Measurements from ENCODE around the gene AR.
"Not testable (repeated sequence)": the region's sequence is repeated elsewhere in the genome, so short reads cannot be mapped to it uniquely, and the experiment has no call there.

AR gene

GRCh38 chrX:67622053-67622585 is 78.3 kb downstream of the AR start:
- H3K36me3 Mint-ChIP-seq (ENCODE audit: low read depth) = no peaks in the 10 kb centered on the region
- no peak overlapping the region for H3K27ac Mint-ChIP-seq
- H3K4me1 Mint-ChIP-seq = no peaks in the 10 kb centered on the region
- no peak overlapping the region for H3K4me3 Mint-ChIP-seq
- DNase-seq = no peak
- H3K9me3 Mint-ChIP-seq = peaks cover 18% of the 10 kb centered on the region
- TF ChIP-seq, protein P1, sequence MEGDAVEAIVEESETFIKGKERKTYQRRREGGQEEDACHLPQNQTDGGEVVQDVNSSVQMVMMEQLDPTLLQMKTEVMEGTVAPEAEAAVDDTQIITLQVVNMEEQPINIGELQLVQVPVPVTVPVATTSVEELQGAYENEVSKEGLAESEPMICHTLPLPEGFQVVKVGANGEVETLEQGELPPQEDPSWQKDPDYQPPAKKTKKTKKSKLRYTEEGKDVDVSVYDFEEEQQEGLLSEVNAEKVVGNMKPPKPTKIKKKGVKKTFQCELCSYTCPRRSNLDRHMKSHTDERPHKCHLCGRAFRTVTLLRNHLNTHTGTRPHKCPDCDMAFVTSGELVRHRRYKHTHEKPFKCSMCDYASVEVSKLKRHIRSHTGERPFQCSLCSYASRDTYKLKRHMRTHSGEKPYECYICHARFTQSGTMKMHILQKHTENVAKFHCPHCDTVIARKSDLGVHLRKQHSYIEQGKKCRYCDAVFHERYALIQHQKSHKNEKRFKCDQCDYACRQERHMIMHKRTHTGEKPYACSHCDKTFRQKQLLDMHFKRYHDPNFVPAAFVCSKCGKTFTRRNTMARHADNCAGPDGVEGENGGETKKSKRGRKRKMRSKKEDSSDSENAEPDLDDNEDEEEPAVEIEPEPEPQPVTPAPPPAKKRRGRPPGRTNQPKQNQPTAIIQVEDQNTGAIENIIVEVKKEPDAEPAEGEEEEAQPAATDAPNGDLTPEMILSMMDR (IDR thresholded peaks at IDR 0.05) = no peak
- no peaks in the 10 kb centered on the region for H3K27me3 Mint-ChIP-seq (ENCODE audit: low read depth, poor library complexity)

DNA sequence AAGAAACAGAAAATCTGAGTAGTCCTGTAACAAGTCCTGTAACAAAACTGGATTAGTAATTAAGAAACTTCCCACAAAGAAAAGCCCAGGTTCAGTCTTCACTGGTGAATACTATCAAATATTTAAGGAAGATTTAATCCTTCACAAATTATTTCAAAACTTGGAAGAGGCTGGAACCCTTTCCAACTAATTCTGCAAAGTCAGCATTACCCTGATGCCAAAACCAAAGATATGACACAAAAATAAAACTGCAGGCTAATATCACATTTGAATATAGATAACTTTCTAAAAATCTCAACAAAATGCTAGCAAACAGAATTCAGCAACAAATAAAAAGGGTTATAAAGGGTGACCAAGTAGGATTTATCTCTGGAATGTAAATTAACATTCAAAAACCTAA is 80.5 kb downstream of the AR start:
- Mint-ChIP-seq H3K9me3 (peaks cover 24% of the 10 kb centered on the region), H3K4me3 (no peak overlapping the region), H3K27ac (no peak overlapping the region), H3K36me3 (ENCODE audit: low read depth) (no peaks in the 10 kb centered on the region), H3K27me3 (ENCODE audit: low read depth, poor library complexity) (no peaks in the 10 kb centered on the region), H3K4me1 (no peaks in the 10 kb centered on the region)
- TF ChIP-seq, protein P1 (IDR thresholded peaks at IDR 0.05) = no peak
- no peak for DNase-seq

DNA sequence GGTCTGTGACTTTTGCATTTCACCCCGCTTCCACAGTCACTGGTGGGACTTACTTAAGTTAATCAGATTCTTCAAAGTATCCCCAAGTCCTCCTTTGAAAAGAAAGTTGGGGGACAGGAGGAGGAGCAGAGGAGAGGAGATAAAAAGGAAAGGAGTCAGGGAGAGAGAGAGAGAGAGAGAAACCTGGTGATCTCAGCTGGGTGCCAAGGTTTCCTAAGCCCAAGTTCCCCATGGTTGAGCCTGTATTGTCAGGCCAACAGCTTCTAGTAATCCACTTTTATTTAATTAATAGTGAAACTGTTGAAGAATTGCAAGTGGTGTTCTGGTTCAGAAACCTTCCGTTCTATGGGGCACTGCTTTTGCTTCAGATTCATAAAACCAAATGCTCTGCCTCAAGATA is 91.6 kb downstream of the AR start:
- no peak overlapping the region for H3K4me3 Mint-ChIP-seq
- peaks cover 3% of the 10 kb centered on the region for H3K27me3 Mint-ChIP-seq (ENCODE audit: low read depth, poor library complexity)
- H3K27ac Mint-ChIP-seq = peak overlapping the region; percentile 63
- TF ChIP-seq, protein P1 (IDR thresholded peaks at IDR 0.05) = no peak
- H3K36me3 Mint-ChIP-seq (ENCODE audit: low read depth) = no peaks in the 10 kb centered on the region
- peaks cover 50% of the 10 kb centered on the region for H3K9me3 Mint-ChIP-seq
- H3K4me1 Mint-ChIP-seq = no peaks in the 10 kb centered on the region
- no peak for DNase-seq

DNA sequence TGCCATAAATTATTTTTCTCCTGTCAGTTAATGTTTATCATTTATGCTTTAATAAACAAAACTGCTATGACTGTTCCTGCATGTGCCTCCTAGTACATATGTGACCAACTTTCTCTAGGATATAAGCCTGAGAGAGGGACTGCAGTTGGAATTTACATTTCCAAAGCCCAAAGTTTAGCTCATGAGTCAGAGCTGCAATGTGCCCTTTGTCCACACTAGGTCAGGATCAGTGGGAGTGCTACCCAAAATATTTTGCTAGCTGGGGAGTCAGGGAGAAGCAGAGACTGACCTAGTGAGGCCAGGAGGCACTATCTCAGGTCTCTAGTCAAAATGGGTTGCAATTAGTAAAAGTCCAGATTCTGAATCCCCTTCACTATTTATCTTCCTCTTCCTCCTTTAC is 92.7 kb downstream of the AR start:
- no peak for DNase-seq
- Mint-ChIP-seq H3K36me3 (ENCODE audit: low read depth) (no peaks in the 10 kb centered on the region), H3K9me3 (peaks cover 49% of the 10 kb centered on the region), H3K27ac (no peak overlapping the region), H3K4me1 (no peaks in the 10 kb centered on the region), H3K4me3 (no peak overlapping the region), H3K27me3 (ENCODE audit: low read depth, poor library complexity) (peaks cover 3% of the 10 kb centered on the region)
- TF ChIP-seq, protein P1 (IDR thresholded peaks at IDR 0.05) = no peak

DNA sequence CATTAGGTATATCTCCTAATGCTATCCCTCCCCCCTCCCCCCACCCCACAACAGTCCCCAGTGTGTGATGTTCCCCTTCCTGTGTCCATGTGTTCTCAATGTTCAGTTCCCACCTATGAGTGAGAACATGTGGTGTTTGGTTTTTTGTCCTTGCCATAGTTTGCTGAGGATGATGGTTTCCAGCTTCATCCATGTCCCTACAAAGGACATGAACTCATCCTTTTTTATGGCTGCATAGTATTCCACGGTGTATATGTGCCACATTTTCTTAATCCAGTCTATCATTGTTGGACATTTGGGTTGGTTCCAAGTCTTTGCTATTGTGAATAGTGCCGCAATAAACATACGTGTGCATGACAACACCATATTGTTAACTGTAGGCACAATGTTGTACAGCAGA is 93.5 kb downstream of the AR start:
- not testable (repeated sequence) for H3K36me3 Mint-ChIP-seq (ENCODE audit: low read depth); H3K27me3 Mint-ChIP-seq (ENCODE audit: low read depth, poor library complexity); H3K4me1 Mint-ChIP-seq; H3K4me3 Mint-ChIP-seq; DNase-seq; H3K27ac Mint-ChIP-seq
- peaks cover 45% of the 10 kb centered on the region for H3K9me3 Mint-ChIP-seq

- peaks cover 2% of the 10 kb centered on the region for H3K27me3 Mint-ChIP-seq (ENCODE audit: low read depth, poor library complexity)
- H3K27ac Mint-ChIP-seq = no peak overlapping the region
- no peaks in the 10 kb centered on the region for H3K4me1 Mint-ChIP-seq
- DNase-seq = no peak
- TF ChIP-seq, protein P1 (IDR thresholded peaks at IDR 0.05) = no peak
- no peak overlapping the region for H3K4me3 Mint-ChIP-seq
- H3K9me3 Mint-ChIP-seq = peaks cover 34% of the 10 kb centered on the region
- no peaks in the 10 kb centered on the region for H3K36me3 Mint-ChIP-seq (ENCODE audit: low read depth)
These were observed 104.5 kb downstream of the AR start for GRCh38 chrX:67648361-67648760.

Data from nephron progenitor cell (in vitro differentiated cells).